Mucosa of rectum (tissue), 2 donors: ENCODE measurements around the gene RNF167.
A peak's percentile ranks its signal among the peaks of the same experiment; 100 is the strongest.

Experiments used
- H3K27ac ChIP-seq, 2 donors: one replicate each; pipeline ENCODE4 v1.7.0; 2013; ENCODE audit warnings: inconsistent platforms in 2 of 2, low read depth in 2 of 2, low read length in 2 of 2
- H3K27me3 ChIP-seq, 2 donors: one replicate each; pipeline ENCODE4 v1.7.0; 2013; ENCODE audit warnings: low read length in 2 of 2; ENCODE audit not compliant: control insufficient read depth in 2 of 2, insufficient read depth in 2 of 2
- H3K36me3 ChIP-seq, 2 donors: one replicate each; pipeline ENCODE4 v1.7.0; 2013; ENCODE audit warnings: low read length in 2 of 2; ENCODE audit not compliant: control insufficient read depth in 2 of 2, insufficient read depth in 2 of 2
- H3K4me1 ChIP-seq, 2 donors: one replicate each; pipeline ENCODE4 v1.7.0; 2013; ENCODE audit warnings: low read length in 2 of 2, mild to moderate bottlenecking in 1 of 2; ENCODE audit not compliant: control insufficient read depth in 2 of 2, insufficient read depth in 2 of 2
- H3K4me3 ChIP-seq, 2 donors: one replicate each; pipeline ENCODE4 v1.7.0; 2013; ENCODE audit warnings: low read length in 2 of 2
- H3K9ac ChIP-seq, 2 donors: one replicate each; pipeline ENCODE4 v1.7.0; 2013; ENCODE audit warnings: low read length in 2 of 2, low read depth in 1 of 2, mild to moderate bottlenecking in 1 of 2
- H3K9me3 ChIP-seq, 2 donors: one replicate each; pipeline ENCODE4 v1.7.0; 2013; ENCODE audit warnings: low read length in 2 of 2; ENCODE audit not compliant: control insufficient read depth in 2 of 2
- donor health status: healthy.
- donor health status: Normal muscosa, but diverticular disease.

RNF167 gene

DNA sequence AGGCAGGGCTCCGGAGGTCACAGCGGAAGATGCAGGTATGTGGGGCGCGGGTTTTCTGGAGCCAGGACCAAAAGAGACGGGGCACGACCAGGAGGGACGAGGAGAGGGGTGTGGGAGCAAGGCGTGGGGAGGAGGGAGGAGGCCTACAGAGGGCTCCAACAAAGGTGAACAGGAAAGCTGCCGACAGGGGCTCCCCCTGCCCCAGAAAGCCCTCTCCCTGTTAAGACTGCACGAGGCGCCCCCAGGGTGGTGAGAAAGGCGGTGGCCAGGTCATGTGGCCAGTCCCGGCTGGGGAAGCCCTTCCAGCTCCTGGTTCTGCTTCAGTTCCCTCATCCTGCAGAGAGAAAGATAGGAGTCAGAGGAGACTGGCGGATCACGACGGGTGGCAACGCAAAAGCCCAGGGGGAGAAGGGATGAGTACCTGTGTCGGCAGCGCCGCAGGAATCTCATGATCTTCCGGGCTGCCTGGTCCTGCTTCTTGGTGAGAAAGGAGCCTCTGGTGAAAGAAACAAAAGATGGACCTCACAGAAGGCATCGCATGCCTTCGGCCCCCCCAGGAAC is 28.5 kb downstream of the RNF167 start:
- Histone ChIP-seq H3K4me1 (peaks cover 17 to 19% of the 10 kb centered on the region in 2 donors), H3K9me3 (no peaks in the 10 kb centered on the region), H3K9ac (peak overlapping the region; percentile 77 to 85), H3K36me3 (peaks cover 26 to 29% of the 10 kb centered on the region in 2 donors), H3K27me3 (no peaks in the 10 kb centered on the region), H3K4me3 (peak overlapping the region; percentile 90 to 96), H3K27ac (peak overlapping the region; percentile 96 to 97)

DNA sequence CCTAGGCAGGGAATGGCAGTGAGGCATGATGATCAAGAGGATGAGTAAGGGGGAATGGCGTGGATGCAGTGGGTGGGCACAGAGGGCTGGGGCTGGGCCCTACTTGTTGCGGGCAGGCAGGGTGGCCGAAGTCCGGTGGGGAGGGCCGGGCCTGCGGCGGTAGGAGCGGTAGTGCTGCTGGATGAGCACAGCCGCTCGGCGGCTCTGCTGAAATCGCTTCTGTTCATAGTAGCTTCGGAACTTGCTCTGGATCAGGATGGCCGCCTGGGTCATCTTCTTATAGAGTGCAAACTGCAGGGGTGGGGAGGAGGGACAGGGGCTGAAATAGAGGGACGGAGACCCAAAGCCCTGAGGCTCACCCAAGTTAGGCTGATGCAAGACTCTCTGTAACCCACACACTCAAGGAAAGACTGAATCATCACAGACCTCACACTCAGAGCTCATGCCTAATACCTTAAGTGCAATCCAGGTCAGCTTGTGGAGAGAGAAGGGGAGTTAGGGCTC is 29.0 kb downstream of the RNF167 start:
- peak overlapping the region; percentile 90 to 96 for H3K4me3 ChIP-seq
- peak overlapping the region; percentile 58 to 97 for H3K27ac ChIP-seq
- H3K36me3 ChIP-seq: peaks cover 31 to 35% of the 10 kb centered on the region in 2 donors
- peak overlapping the region in 1 of 2 donors; percentile 85 for H3K9ac ChIP-seq
- H3K4me1 ChIP-seq: peaks cover 17 to 19% of the 10 kb centered on the region in 2 donors
- H3K27me3 ChIP-seq: no peaks in the 10 kb centered on the region
- no peaks in the 10 kb centered on the region for H3K9me3 ChIP-seq

DNA sequence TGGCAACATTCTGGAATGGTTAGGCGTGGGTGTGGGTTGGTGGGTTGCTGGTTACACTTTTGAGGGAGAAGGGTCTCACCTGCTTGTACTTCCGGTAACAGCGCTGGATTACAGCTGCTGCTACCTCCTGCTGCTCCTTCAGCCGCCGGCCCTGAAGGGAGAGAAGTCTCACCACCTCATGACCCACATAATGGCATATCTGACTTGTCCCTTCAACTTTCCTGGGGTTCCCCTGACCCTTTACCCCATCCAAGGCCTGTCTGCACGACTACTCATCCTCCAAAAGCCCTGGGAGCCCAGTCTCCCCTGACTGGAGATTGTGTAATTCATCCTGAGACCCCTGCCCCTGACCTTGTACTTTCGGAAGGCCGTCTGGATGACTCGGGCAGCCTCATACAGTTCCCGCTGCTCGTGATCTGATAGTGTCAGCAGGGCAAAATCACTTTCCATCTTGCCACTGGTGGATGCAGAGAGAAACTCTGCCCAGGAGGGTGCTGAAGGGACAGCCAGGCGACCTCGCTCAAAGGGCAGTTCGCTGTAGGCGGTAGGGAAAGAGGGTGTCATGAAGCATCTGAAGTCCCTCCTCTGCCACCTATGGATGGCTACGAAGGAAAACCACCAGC is 29.6 kb downstream of the RNF167 start:
- Histone ChIP-seq H3K9me3 (no peaks in the 10 kb centered on the region), H3K27ac (peak overlapping the region; percentile 1 to 25), H3K27me3 (no peaks in the 10 kb centered on the region), H3K36me3 (peaks cover 33 to 40% of the 10 kb centered on the region in 2 donors), H3K4me3 (peak overlapping the region; percentile 1 to 12), H3K9ac (peak overlapping the region in 1 of 2 donors; percentile 11), H3K4me1 (peaks cover 17 to 19% of the 10 kb centered on the region in 2 donors)

DNA sequence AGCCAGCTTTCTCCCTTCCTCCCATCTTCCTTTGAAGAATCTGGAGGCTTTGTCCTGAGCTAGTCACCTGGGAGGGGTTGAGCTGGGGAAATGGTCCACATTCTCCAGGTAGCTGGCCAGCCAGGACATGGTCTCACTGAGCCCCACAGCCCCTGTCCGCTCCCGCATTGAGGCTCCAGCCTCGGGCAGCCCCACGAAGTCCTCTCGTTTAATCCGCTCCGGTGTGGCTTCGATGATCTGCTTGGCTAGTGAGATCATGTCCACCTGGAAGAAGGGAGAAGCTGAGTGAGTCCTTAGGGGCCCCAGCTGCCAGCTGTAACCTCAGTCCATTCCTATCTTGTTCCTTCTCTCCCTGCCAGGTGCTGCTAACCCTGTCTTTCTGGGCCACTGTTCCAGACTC is 30.2 kb downstream of the RNF167 start:
- Histone ChIP-seq H3K9me3 (no peaks in the 10 kb centered on the region), H3K4me3 (no peak overlapping the region), H3K4me1 (peaks cover 17 to 19% of the 10 kb centered on the region in 2 donors), H3K9ac (no peak overlapping the region), H3K27me3 (no peaks in the 10 kb centered on the region), H3K27ac (peak overlapping the region in 1 of 2 donors; percentile 25), H3K36me3 (peaks cover 37 to 43% of the 10 kb centered on the region in 2 donors)

DNA sequence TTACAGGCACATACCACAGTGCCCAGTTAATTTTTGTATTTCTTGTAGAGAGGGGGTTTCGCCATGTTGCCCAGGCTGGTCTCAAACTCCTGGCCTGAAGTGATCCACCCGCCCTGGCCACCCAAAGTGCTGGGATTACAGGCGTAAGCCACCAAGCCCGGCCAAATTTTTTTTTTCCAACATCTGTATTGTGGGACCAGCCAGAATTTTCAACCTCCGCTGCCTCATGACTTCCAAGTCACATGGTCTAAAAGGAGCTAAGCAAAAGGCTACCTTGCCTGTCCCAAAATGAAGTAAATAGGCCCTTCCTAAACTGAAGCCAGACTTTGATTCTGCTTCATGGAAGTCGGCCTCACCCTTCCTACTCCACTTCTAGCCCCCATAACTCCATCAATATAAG is 31.8 kb downstream of the RNF167 start:
- Histone ChIP-seq H3K4me1 (peaks cover 10 to 11% of the 10 kb centered on the region in 2 donors), H3K27ac (no peak overlapping the region), H3K36me3 (peaks cover 37 to 53% of the 10 kb centered on the region in 2 donors), H3K9me3 (no peaks in the 10 kb centered on the region), H3K4me3 (no peak overlapping the region), H3K9ac (no peak overlapping the region), H3K27me3 (no peaks in the 10 kb centered on the region)

DNA sequence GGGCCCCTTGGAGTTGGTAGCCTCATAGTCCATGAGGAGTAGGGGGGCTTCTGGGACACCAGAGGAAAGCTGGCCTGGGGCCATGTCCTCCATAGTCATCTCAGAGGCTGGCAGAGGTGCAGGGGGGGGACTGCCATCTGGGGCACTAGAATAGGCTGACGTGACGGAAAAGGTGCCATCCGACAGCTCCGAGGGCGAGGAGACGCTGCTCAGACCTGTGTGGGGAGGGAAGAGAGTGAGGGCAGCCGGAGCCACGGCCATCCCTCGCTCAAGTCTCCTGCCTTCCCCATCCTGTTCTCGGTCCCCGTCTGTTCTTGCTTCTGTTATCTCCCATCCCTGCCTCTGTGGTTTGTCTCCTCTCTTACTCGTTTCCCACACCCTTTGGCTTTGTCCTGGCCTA is 32.3 kb downstream of the RNF167 start:
- H3K4me1 ChIP-seq: peaks cover 10 to 11% of the 10 kb centered on the region in 2 donors
- H3K4me3 ChIP-seq: no peak overlapping the region
- H3K27ac ChIP-seq: no peak overlapping the region
- no peaks in the 10 kb centered on the region for H3K27me3 ChIP-seq
- no peak overlapping the region for H3K9ac ChIP-seq
- H3K36me3 ChIP-seq: peaks cover 42 to 58% of the 10 kb centered on the region in 2 donors
- H3K9me3 ChIP-seq: no peaks in the 10 kb centered on the region

DNA sequence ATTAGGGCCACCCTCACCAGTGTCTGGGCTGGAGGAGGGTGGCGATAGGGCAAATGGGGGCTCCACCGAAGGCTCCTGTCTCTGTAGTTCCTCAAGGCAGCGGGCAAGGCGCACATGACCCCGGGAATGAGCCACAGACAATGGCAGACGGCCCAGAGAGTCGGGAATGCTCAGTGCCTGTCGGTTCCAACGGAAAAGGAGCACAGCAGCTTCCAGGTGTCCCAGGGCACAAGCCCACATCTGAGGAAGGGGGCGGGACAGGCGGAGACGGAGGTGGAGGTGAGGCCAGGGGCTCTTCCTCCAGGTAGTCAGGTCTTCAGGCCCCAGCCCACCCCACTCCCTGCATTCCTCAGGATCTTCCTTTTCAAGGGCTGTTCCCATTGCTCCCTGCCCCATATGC is 32.7 kb downstream of the RNF167 start:
- peaks cover 10 to 11% of the 10 kb centered on the region in 2 donors for H3K4me1 ChIP-seq
- H3K4me3 ChIP-seq: no peak overlapping the region
- H3K27me3 ChIP-seq: no peaks in the 10 kb centered on the region
- H3K9ac ChIP-seq: no peak overlapping the region
- no peak overlapping the region for H3K27ac ChIP-seq
- H3K9me3 ChIP-seq: no peaks in the 10 kb centered on the region
- peaks cover 46 to 62% of the 10 kb centered on the region in 2 donors for H3K36me3 ChIP-seq

DNA sequence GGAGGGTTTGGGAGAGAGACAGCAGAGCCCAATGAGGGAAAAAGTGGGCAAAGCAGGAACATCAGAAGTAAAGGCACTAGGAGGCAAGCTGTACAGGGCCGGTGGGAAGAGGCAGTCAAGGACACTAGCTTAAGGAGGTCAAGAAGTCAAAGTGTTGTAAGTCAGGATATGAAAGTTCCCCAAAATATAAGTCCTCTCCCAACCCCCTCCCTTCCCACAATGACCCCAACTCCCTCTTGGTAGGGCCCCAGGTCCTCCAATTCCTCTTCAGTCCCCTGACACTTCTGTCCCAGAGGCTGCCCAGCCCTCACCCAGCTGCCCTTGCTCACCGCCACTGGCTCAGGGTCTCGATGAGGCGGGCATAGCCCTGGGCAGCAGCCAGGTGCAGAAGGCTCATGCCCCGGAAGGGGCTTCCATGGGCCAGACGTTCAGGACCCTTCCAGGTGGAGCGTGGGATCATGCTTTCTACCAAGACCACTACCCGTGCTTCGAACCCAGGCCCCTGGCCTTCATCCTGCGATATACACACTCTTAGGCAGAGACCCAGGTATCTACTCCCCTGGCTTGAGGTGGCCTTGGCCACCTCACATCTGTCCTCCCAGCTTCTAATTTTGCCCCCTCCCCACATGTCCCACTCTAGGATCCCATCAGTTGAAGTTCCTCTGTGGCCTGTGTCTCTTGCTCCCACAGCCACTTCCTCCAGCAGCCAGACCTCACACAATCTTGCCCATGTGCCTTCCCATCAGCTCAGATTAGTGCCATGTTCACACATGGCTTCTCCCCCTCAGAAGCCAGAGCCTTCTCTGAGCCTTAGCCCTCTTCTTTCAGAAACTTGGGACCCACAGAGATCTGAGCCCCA is 33.4 kb downstream of the RNF167 start:
- Histone ChIP-seq H3K27ac (no peak overlapping the region), H3K9ac (no peak overlapping the region), H3K36me3 (peaks cover 53 to 69% of the 10 kb centered on the region in 2 donors), H3K27me3 (no peaks in the 10 kb centered on the region), H3K4me1 (peaks cover 5 to 8% of the 10 kb centered on the region in 2 donors), H3K4me3 (no peak overlapping the region), H3K9me3 (no peaks in the 10 kb centered on the region)

DNA sequence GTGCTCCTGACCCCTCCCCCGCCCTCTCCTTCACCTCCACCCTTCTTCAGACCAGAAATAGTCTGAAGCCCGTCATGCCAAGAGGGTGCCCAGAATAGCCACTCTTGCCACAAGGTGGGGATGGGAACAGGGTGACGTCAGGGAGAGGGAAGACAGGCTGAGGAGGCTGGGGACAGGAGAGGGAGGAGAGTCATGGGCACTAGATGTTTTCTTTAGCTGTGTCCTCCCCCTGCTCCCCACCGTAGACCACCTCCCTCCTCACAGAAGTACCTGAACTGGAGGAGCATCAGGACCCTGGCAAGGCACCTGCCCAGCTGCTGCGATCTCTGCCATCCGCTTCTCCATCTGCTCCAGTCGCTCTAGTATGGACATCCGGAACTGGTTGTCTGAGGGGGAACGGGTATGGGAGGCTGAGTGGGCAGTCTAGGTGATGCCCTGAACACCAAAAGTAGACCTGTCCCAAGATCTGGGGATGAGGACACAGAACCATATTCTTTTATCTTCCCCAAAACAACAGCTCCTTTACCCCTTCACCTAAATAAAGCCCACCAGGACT is 34.1 kb downstream of the RNF167 start:
- H3K4me1 ChIP-seq: peaks cover 0 to 4% of the 10 kb centered on the region in 2 donors
- no peaks in the 10 kb centered on the region for H3K27me3 ChIP-seq
- H3K9me3 ChIP-seq: no peaks in the 10 kb centered on the region
- no peak overlapping the region for H3K27ac ChIP-seq
- H3K9ac ChIP-seq: no peak overlapping the region
- H3K36me3 ChIP-seq: peaks cover 57 to 75% of the 10 kb centered on the region in 2 donors
- H3K4me3 ChIP-seq: no peak overlapping the region
